Measurements from ENCODE around the gene PSMC3.
A peak's percentile ranks its signal among the peaks of the same experiment; 100 is the strongest.

Gene PSMC3

DNA sequence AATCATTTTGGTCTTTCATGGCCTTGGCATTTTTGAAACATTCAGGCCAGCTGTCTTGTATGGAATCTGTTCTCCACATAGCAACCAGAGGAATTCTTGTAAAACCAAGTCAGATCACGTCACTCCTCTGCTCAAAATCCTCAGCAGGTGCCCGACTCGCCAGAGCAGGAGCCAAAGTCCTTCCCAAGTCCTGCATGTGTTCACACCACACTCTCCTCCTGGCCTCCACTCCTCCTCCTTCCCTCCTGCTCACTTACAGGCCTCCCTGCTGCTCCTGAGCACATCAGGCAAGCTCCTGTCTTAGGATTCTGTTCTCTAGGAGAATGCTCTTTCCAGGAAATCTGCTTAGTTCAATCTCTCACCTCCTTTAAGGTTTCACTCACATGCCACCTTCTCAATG is 6.9 kb upstream of the PSMC3 start:
- Histone ChIP-seq H3K4me3 (ENCODE audit: low read depth in 1 of 2, low read length in 1 of 2) (no peak overlapping the region), H3K36me3 (no peaks in the 10 kb centered on the region), H3K9me3 (no peaks in the 10 kb centered on the region), H3K27ac (no peak overlapping the region), H3K27me3 (no peaks in the 10 kb centered on the region), H3K4me1 (ENCODE audit: control insufficient read depth in 1 of 2, insufficient read depth in 1 of 2, low read depth in 1 of 2, low read length in 1 of 2) (no peaks in the 10 kb centered on the region)
- no peak for TF ChIP-seq CTCF (IDR thresholded peaks at IDR 0.05)

DNA sequence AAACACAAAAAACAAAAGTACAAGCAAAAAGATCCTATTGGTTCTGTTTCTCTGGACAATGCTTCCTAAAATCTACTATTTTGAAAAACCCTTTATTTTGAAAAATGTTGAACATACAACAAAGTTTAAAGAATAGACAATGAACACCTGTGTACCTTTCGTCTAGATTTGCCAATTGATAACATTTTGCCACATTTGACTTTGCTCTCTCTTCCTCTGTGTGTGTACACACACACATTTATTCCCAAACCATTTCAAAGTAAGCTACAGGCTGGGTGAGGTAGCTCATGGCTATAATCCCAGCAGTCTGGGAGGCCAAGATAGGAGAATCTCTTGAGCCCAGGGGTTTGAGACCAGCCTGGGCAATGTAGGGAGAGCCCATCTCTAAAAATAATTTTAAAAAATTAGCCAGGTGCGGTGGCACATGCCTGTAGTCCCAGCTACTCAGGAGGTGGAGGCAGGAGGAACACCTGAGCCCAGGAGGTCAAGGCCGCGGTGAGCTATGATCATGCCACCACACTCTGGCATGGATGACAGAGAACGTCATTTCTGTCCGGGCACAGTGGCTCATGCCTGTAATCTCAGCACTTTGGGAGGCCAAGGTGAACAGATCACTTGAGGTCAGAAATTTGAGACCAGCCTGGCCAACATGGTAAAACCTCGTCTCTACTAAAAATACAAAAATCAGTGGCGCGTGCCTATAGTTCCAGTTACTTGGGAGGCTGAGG is 5.3 kb upstream of the PSMC3 start:
- Histone ChIP-seq H3K27me3 (no peaks in the 10 kb centered on the region), H3K36me3 (no peaks in the 10 kb centered on the region), H3K4me3 (ENCODE audit: low read depth in 1 of 2, low read length in 1 of 2) (no peak overlapping the region), H3K4me1 (ENCODE audit: control insufficient read depth in 1 of 2, insufficient read depth in 1 of 2, low read depth in 1 of 2, low read length in 1 of 2) (peaks cover 7 to 8% of the 10 kb centered on the region in 2 experiments), H3K27ac (no peak overlapping the region), H3K9me3 (no peaks in the 10 kb centered on the region)
- TF ChIP-seq CTCF (IDR thresholded peaks at IDR 0.05) = no peak

GRCh38 chr11:47430524-47430923 is 4.3 kb upstream of the PSMC3 start:
- no peak overlapping the region for H3K27ac ChIP-seq
- H3K4me1 ChIP-seq (ENCODE audit: control insufficient read depth in 1 of 2, insufficient read depth in 1 of 2, low read depth in 1 of 2, low read length in 1 of 2) = peaks cover 13 to 14% of the 10 kb centered on the region in 2 experiments
- TF ChIP-seq CTCF (IDR thresholded peaks at IDR 0.05) = no peak
- no peaks in the 10 kb centered on the region for H3K36me3 ChIP-seq
- H3K4me3 ChIP-seq (ENCODE audit: low read depth in 1 of 2, low read length in 1 of 2) = no peak overlapping the region
- H3K9me3 ChIP-seq = no peaks in the 10 kb centered on the region
- no peaks in the 10 kb centered on the region for H3K27me3 ChIP-seq

- peak overlapping the region; percentile 79 to 80 for H3K4me3 ChIP-seq (ENCODE audit: low read depth in 1 of 2, low read length in 1 of 2)
- no peaks in the 10 kb centered on the region for H3K9me3 ChIP-seq
- peaks cover 23% of the 10 kb centered on the region for H3K36me3 ChIP-seq
- no peak for TF ChIP-seq CTCF (IDR thresholded peaks at IDR 0.05)
- no peaks in the 10 kb centered on the region for H3K27me3 ChIP-seq
- peaks cover 19 to 21% of the 10 kb centered on the region in 2 experiments for H3K4me1 ChIP-seq (ENCODE audit: control insufficient read depth in 1 of 2, insufficient read depth in 1 of 2, low read depth in 1 of 2, low read length in 1 of 2)
- H3K27ac ChIP-seq = peak overlapping the region; percentile 79
Measured at GRCh38 chr11:47425611-47426010, 628 bp downstream of the PSMC3 start.

DNA sequence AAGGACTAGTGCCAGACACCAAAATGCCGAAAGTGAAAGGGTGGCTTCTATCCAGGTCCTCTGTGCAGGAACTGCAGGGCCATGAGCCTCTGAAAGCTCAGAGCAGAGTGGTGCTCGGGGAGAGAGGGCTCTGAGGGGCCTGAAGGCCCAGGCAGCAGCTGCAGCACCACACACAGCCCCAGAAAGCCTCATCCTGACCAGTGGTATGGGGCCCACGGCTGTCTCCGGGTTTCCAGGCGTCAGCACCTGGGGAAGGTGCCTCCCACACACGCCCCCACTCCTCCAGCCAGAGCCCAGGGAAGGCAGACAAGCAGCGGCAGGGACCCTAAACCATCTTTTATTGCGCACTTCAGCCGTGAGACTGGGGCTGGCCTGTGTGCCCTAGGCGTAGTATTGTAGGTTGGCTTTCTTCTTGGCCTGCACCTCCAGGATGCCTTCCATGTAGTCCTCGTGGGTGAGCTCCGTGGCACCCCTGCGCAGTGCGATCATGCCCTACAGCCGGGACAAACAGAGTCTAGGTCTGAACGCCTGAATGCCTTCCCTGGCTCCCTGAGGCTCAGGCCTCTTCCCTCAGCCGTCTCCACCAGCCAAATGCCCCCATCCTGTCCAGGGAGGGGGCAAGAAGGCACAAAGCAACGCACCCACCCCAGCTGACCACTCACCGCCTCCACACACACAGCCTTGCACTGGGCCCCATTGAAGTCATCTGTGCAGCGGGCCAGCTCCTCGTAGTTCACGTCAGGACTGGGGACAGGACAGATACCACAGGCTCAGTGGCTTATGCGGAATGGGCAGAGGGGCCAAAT is 7.6 kb downstream of the PSMC3 start:
- no peak overlapping the region for H3K27ac ChIP-seq
- no peaks in the 10 kb centered on the region for H3K9me3 ChIP-seq
- no peaks in the 10 kb centered on the region for H3K27me3 ChIP-seq
- no peak for TF ChIP-seq CTCF (IDR thresholded peaks at IDR 0.05)
- no peaks in the 10 kb centered on the region for H3K4me1 ChIP-seq (ENCODE audit: control insufficient read depth in 1 of 2, insufficient read depth in 1 of 2, low read depth in 1 of 2, low read length in 1 of 2)
- H3K36me3 ChIP-seq = peaks cover 76% of the 10 kb centered on the region
- no peak overlapping the region for H3K4me3 ChIP-seq (ENCODE audit: low read depth in 1 of 2, low read length in 1 of 2)
